K562 (cell line): ENCODE measurements around the gene CCDC47. TPM values are rescaled to one million over a fixed set of nuclear protein-coding genes. Genes with fewer than 3 reads are reported as not detected.
A peak's percentile ranks its signal among the peaks of the same experiment; 100 is the strongest.

ENCODE experiments used
- ARHGAP35 ChIP-seq: fragments of 450-650 bp; IDR thresholded peaks from 2 replicates; pipeline ENCODE4 v1.6.1; 2018; ENCODE audit not compliant: partially characterized antibody
- CBFA2T2 ChIP-seq: fragments of 450-650 bp; conservative IDR thresholded peaks from 2 replicates; pipeline ENCODE4 v1.6.1; 2017; ENCODE audit warnings: mild to moderate bottlenecking
- CREB1 ChIP-seq, 2 experiments: sonication (generic) in 1 of 2; formaldehyde crosslinking in 1 of 2; IDR thresholded peaks; 2 replicates each; pipeline versions ENCODE4 v1.6.1 to v1.8.0; 2012 to 2022; ENCODE audit warnings: inconsistent platforms in 1 of 2, mild to moderate bottlenecking in 1 of 2, missing genetic modification reagents in 1 of 2, moderate library complexity in 1 of 2
- FOXJ2 ChIP-seq: fragments of 200-800 bp; sonication (Bioruptor generic); IDR thresholded peaks from 2 replicates; pipeline ENCODE4 v1.6.1; 2016; ENCODE audit warnings: missing genetic modification characterization, missing compliant biosample characterization
- KLF6 ChIP-seq: fragments of 250-450 bp; sonication (Bioruptor Pico); IDR thresholded peaks from 2 replicates; pipeline ENCODE4 v1.4.0; 2020; ENCODE audit warnings: mild to moderate bottlenecking, moderate library complexity, borderline replicate concordance
- POLR2AphosphoS2 ChIP-seq: IDR thresholded peaks from 2 replicates; pipeline ENCODE4 v1.6.1; 2012; ENCODE audit warnings: low read length, improper control_type of control experiment
- SIN3A ChIP-seq, 2 experiments: fragments of 150-350 bp in 1 of 2; IDR thresholded peaks; 2 replicates each; pipeline ENCODE4 v1.6.1; 2011 to 2016; ENCODE audit warnings: borderline replicate concordance in 2 of 2, low read depth in 2 of 2, low read length in 2 of 2, mild to moderate bottlenecking in 2 of 2, moderate library complexity in 2 of 2; ENCODE audit not compliant: control insufficient read depth in 1 of 2
- SMARCA5 ChIP-seq: fragments of 450-650 bp; IDR thresholded peaks from 2 replicates; pipeline ENCODE4 v1.6.1; 2016
- STAT5B ChIP-seq: fragments of 250-450 bp; sonication (Bioruptor Pico); IDR thresholded peaks from 2 replicates; pipeline ENCODE4 v1.8.0; 2021; ENCODE audit warnings: mild to moderate bottlenecking, inconsistent platforms
- ZFPM2 ChIP-seq: fragments of 250-450 bp; sonication (Bioruptor Pico); IDR thresholded peaks from 2 replicates; pipeline ENCODE4 v1.5.1; 2022; ENCODE audit warnings: mild to moderate bottlenecking
- ZNF436 ChIP-seq: fragments of 250-450, 450-650 bp; sonication (Bioruptor Pico); formaldehyde crosslinking; IDR thresholded peaks from 2 replicates; pipeline ENCODE4 v1.7.0; 2020; ENCODE audit warnings: mild to moderate bottlenecking
- polyA plus RNA-seq, 8 experiments: library from polyadenylated mRNA; depleted of rRNA in 4 of 8; stranded (reverse) in 5 of 8; unstranded in 3 of 8; fragments of >200 nt; fragmentation: Nextera tagmentation in 2 of 8; fragmentation: Illumina TruSeq in 1 of 8; extraction: Ambion mirVana in 2 of 8; extraction: Trizol in 1 of 8; gene quantifications; 2 replicates each; pipeline versions ENCODE4 v1.2.1 to v1.2.3, GENCODE V29; 2011 to 2014; ENCODE audit warnings: inconsistent platforms in 1 of 8, missing spikeins in 1 of 8
- total RNA-seq, 7 experiments: library from RNA; depleted of rRNA in 6 of 7; stranded (reverse); fragments of >200 nt in 6 of 7; fragmentation: Illumina TruSeq in 2 of 7; extraction: Trizol in 2 of 7; gene quantifications; 2 replicates each; pipeline versions ENCODE4 v1.2.1 to v1.2.3, GENCODE V29; 2011 to 2021; ENCODE audit warnings: low replicate concordance in 1 of 7
- TF ChIP-seq, protein P1 (sequence below): sonication (generic); formaldehyde crosslinking; IDR thresholded peaks from 2 replicates; pipeline ENCODE4 v1.8.1; 2022; ENCODE audit warnings: missing genetic modification reagents
- TF ChIP-seq, protein P2 (sequence below): sonication (generic); formaldehyde crosslinking; IDR thresholded peaks from 2 replicates; pipeline ENCODE4 v1.8.0; 2023; ENCODE audit warnings: mild to moderate bottlenecking, missing genetic modification reagents
- TF ChIP-seq, protein P3 (sequence below): sonication (generic); formaldehyde crosslinking; IDR thresholded peaks from 2 replicates; pipeline ENCODE4 v1.8.0; 2022; ENCODE audit warnings: missing genetic modification reagents, mild to moderate bottlenecking, borderline replicate concordance
- TF ChIP-seq, protein P4 (sequence below), 2 experiments: fragments of 450-650 bp in 1 of 2; sonication (generic) in 1 of 2; formaldehyde crosslinking; conservative IDR thresholded peaks; 2 replicates each; pipeline versions ENCODE4 v1.4.0 to v1.8.1; 2020 to 2022; ENCODE audit warnings: mild to moderate bottlenecking in 1 of 2, missing genetic modification reagents in 1 of 2
- TF ChIP-seq, protein P5 (sequence below): sonication (generic); formaldehyde crosslinking; IDR thresholded peaks from 2 replicates; pipeline ENCODE4 v1.8.0; 2022; ENCODE audit warnings: missing genetic modification reagents, mild to moderate bottlenecking, borderline replicate concordance

The CCDC47 gene
- total and polyA plus RNA-seq, 9 of the 15 experiments (the other 6 are each of a cell fraction or from before 2014, with no cell fraction given), result 15.5 to 162 (median 122) TPM

DNA sequence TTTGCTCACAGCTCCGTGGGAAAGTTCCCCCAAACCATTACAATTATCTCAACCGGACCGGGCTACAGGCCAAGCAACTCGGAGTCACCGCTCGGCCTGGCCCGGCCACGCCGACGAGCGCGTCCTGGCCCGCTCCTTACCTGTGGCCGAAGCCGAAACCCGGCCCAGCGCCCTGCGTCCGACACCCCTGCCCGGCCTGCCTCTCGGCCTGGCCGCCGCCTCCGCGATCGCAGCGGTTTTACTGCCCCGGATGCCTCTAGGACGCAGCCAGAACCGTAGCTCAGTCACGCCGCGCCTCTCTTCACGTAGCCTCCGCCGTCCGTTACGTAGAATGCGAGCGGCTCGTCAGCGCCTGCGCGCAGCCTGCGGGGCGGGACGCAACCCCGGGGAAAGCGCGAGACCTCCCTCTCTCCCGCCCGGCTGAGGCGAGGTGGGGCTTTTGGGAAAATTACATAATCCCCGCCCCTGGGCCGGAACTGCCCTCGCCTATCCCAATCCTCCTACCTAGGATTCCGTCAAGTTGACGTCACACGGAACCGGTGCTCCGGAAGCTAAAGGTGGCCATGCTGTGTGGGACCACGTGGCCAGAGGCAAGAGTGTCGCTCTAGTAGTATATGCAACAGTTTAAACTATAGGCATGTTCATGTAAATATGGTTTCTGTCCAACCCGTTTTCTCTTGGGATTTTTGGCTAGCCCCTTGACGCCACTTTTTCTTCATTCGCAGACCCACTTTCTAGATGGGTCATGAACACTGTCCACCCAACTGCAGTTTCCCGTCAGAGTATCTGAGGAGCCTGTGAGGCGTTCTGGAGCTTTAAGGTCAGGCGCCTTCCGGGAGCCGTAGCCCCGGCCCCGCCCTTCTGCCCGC lies at the start of gene CCDC47 (continued):
- TF ChIP-seq ARHGAP35, result peak; percentile 62
- TF ChIP-seq, protein P1, sequence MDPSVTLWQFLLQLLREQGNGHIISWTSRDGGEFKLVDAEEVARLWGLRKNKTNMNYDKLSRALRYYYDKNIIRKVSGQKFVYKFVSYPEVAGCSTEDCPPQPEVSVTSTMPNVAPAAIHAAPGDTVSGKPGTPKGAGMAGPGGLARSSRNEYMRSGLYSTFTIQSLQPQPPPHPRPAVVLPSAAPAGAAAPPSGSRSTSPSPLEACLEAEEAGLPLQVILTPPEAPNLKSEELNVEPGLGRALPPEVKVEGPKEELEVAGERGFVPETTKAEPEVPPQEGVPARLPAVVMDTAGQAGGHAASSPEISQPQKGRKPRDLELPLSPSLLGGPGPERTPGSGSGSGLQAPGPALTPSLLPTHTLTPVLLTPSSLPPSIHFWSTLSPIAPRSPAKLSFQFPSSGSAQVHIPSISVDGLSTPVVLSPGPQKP, result no peak
- TF ChIP-seq CBFA2T2, result peak; percentile 35
- peak; percentile 96 for TF ChIP-seq CREB1 (IDR thresholded peaks at IDR 0.05)
- peak; percentile 94 for TF ChIP-seq CREB1 (CRISPR knock-in tag; IDR thresholded peaks at IDR 0.05)
- TF ChIP-seq SMARCA5, result peak; percentile 58; the same call in 1 of the 2 replicates
- TF ChIP-seq, protein P2, sequence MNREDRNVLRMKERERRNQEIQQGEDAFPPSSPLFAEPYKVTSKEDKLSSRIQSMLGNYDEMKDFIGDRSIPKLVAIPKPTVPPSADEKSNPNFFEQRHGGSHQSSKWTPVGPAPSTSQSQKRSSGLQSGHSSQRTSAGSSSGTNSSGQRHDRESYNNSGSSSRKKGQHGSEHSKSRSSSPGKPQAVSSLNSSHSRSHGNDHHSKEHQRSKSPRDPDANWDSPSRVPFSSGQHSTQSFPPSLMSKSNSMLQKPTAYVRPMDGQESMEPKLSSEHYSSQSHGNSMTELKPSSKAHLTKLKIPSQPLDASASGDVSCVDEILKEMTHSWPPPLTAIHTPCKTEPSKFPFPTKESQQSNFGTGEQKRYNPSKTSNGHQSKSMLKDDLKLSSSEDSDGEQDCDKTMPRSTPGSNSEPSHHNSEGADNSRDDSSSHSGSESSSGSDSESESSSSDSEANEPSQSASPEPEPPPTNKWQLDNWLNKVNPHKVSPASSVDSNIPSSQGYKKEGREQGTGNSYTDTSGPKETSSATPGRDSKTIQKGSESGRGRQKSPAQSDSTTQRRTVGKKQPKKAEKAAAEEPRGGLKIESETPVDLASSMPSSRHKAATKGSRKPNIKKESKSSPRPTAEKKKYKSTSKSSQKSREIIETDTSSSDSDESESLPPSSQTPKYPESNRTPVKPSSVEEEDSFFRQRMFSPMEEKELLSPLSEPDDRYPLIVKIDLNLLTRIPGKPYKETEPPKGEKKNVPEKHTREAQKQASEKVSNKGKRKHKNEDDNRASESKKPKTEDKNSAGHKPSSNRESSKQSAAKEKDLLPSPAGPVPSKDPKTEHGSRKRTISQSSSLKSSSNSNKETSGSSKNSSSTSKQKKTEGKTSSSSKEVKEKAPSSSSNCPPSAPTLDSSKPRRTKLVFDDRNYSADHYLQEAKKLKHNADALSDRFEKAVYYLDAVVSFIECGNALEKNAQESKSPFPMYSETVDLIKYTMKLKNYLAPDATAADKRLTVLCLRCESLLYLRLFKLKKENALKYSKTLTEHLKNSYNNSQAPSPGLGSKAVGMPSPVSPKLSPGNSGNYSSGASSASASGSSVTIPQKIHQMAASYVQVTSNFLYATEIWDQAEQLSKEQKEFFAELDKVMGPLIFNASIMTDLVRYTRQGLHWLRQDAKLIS, result no peak; the same call in 1 of the 2 replicates
- TF ChIP-seq FOXJ2 (tag), result no peak
- TF ChIP-seq, protein P3, sequence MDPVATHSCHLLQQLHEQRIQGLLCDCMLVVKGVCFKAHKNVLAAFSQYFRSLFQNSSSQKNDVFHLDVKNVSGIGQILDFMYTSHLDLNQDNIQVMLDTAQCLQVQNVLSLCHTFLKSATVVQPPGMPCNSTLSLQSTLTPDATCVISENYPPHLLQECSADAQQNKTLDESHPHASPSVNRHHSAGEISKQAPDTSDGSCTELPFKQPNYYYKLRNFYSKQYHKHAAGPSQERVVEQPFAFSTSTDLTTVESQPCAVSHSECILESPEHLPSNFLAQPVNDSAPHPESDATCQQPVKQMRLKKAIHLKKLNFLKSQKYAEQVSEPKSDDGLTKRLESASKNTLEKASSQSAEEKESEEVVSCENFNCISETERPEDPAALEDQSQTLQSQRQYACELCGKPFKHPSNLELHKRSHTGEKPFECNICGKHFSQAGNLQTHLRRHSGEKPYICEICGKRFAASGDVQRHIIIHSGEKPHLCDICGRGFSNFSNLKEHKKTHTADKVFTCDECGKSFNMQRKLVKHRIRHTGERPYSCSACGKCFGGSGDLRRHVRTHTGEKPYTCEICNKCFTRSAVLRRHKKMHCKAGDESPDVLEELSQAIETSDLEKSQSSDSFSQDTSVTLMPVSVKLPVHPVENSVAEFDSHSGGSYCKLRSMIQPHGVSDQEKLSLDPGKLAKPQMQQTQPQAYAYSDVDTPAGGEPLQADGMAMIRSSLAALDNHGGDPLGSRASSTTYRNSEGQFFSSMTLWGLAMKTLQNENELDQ, result no peak
- peak; percentile 75; the same call in 1 of the 2 replicates for TF ChIP-seq KLF6 (CRISPR knock-in tag)
- no peak for TF ChIP-seq STAT5B (CRISPR knock-in tag)
- peak; percentile 65 to 90; a peak in 3 of 4 replicates for TF ChIP-seq SIN3A (IDR thresholded peaks at IDR 0.05; ENCODE audit: borderline replicate concordance in 2 of 2, control insufficient read depth in 1 of 2, low read depth in 2 of 2, low read length in 2 of 2)
- no peak for TF ChIP-seq POLR2AphosphoS2
- no peak for TF ChIP-seq ZNF436 (CRISPR knock-in tag)
- TF ChIP-seq, protein P4, sequence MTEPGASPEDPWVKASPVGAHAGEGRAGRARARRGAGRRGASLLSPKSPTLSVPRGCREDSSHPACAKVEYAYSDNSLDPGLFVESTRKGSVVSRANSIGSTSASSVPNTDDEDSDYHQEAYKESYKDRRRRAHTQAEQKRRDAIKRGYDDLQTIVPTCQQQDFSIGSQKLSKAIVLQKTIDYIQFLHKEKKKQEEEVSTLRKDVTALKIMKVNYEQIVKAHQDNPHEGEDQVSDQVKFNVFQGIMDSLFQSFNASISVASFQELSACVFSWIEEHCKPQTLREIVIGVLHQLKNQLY (CRISPR knock-in tag; conservative IDR thresholded peaks at IDR 0.05), result peak in 1 of 2 experiments; percentile 79; a peak in 1 of 4 replicates
- TF ChIP-seq ZFPM2 (CRISPR knock-in tag), result no peak
- TF ChIP-seq, protein P5, sequence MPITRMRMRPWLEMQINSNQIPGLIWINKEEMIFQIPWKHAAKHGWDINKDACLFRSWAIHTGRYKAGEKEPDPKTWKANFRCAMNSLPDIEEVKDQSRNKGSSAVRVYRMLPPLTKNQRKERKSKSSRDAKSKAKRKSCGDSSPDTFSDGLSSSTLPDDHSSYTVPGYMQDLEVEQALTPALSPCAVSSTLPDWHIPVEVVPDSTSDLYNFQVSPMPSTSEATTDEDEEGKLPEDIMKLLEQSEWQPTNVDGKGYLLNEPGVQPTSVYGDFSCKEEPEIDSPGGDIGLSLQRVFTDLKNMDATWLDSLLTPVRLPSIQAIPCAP (CRISPR knock-in tag), result no peak
